Natural killer cell (primary cell): ENCODE measurements around the gene MGMT. TPM values are rescaled to one million over a fixed set of nuclear protein-coding genes. Genes with fewer than 3 reads are reported as not detected.

ENCODE experiments used
- ATAC-seq, 3 donors: fragments of 150-1000 bp in 2 of 3; fragments of 200-7000 bp in 1 of 3; cut with Tn5 transposase; 1 replicate in 1 of 3; 2 replicates in 2 of 3; pipeline ENCODE4 v1.10.0; 2021; ENCODE audit warnings: mild to moderate bottlenecking in 2 of 3, moderate library complexity in 2 of 3
- DNase-seq, 2 donors: peaks; one replicate each; pipeline versions ENCODE4 v3.0.0 to v3.0.0-alpha.2; 2013 to 2021; ENCODE audit warnings: mixed read lengths in 1 of 2
- H3K27ac ChIP-seq: one replicate; pipeline ENCODE4 v1.5.1; 2013; ENCODE audit warnings: mild to moderate bottlenecking, low read length
- H3K27me3 ChIP-seq: one replicate; pipeline ENCODE4 v1.6.1; 2013; ENCODE audit warnings: low read length; ENCODE audit not compliant: control insufficient read depth, insufficient read depth
- H3K36me3 ChIP-seq: one replicate; pipeline ENCODE4 v1.6.1; 2013; ENCODE audit warnings: low read length; ENCODE audit not compliant: control insufficient read depth, insufficient read depth
- H3K4me1 ChIP-seq: one replicate; pipeline ENCODE4 v1.6.1; 2013; ENCODE audit warnings: low read length; ENCODE audit not compliant: control insufficient read depth, insufficient read depth
- H3K4me3 ChIP-seq: one replicate; pipeline ENCODE4 v1.5.1; 2013; ENCODE audit warnings: low read length
- H3K9me3 ChIP-seq: one replicate; pipeline ENCODE4 v1.6.1; 2013; ENCODE audit warnings: low read length; ENCODE audit not compliant: control insufficient read depth, insufficient read depth
- H3K27ac Mint-ChIP-seq, 2 donors: one replicate each; pipeline ENCODE4 v1.8.0; 2022; ENCODE audit warnings: mild to moderate bottlenecking in 2 of 2, mixed read lengths in 2 of 2, moderate library complexity in 1 of 2
- H3K27me3 Mint-ChIP-seq, 2 donors: one replicate each; pipeline ENCODE4 v1.8.0; 2022; ENCODE audit warnings: low read depth in 2 of 2, mixed read lengths in 2 of 2
- H3K36me3 Mint-ChIP-seq: one replicate; pipeline ENCODE4 v1.8.0; 2022; ENCODE audit warnings: mixed read lengths
- H3K4me1 Mint-ChIP-seq, 2 donors: one replicate each; pipeline ENCODE4 v1.8.0; 2022; ENCODE audit warnings: mixed read lengths in 2 of 2
- H3K4me3 Mint-ChIP-seq: one replicate; pipeline ENCODE4 v1.8.0; 2022; ENCODE audit warnings: mild to moderate bottlenecking, moderate library complexity, mixed read lengths
- H3K9me3 Mint-ChIP-seq, 2 donors: one replicate each; pipeline ENCODE4 v1.8.0; 2022; ENCODE audit warnings: mixed read lengths in 2 of 2
- WGBS: methylation state at CpG from one replicate; pipeline ENCODE4 v1.1.7; 2013; ENCODE audit warnings: missing lambda C conversion rate; ENCODE audit not compliant: insufficient coverage; 5-methylcytosine and 5-hydroxymethylcytosine counted together
- intact Hi-C: fragments of 100-400 bp; cut with micrococcal nuclease; formaldehyde crosslinking; loops from one replicate; pipeline ENCODE4 v1.14.2; 2022
- total RNA-seq, 4 donors: library from RNA; stranded (reverse); fragments of 120-200 nt in 1 of 4; gene quantifications; one replicate each; pipeline versions ENCODE4 v1.2.3 to v1.2.4, GENCODE V29; 2013 to 2022
- TF ChIP-seq, protein P1 (sequence below): fragments of 200-600 bp; IDR thresholded peaks from one replicate; pipeline ENCODE4 v1.8.0; 2022; ENCODE audit warnings: antibody characterized with exemption

MGMT gene
- total RNA-seq, 3 donors from 2014 or later (not counting 1 experiment from before 2014, with no cell fraction given) = 16.5 to 19.7 (median 18.8) TPM

DNA sequence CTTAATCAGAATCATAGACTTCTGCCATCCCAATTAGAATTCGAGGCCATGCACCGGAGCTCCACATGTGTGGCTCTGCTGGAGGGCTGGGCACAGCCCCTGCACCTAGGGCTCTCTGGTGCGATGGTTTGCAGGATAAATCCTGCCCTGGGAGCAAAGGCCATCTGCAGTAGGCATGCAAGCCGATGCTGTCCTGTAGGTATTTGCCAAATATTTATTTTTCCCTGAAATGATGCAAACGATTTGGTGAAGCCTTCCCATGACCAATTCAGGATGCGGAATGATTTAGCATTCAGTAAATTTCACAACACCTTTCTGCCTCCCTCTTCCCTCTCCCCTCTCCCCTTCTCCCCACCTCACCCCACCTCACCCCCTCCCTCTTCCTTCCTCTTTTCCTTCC lies 326.4 kb downstream of the MGMT start:
- Mint-ChIP-seq H3K9me3 (peaks cover 0 to 3% of the 10 kb centered on the region in 2 donors), H3K4me1 (peaks cover 5 to 13% of the 10 kb centered on the region in 2 donors), H3K27me3 (peaks cover 0 to 9% of the 10 kb centered on the region in 2 donors), H3K4me3 (no peak overlapping the region), H3K27ac (no peak overlapping the region), H3K36me3 (no peaks in the 10 kb centered on the region)
- intact Hi-C loops = no loop called here
- 83% methylated on average over 6 of the region's 6 CpGs for WGBS
- no peak overlapping the region for H3K27ac ChIP-seq
- H3K36me3 ChIP-seq = no peaks in the 10 kb centered on the region
- no peak overlapping the region for H3K4me3 ChIP-seq
- peaks cover 14% of the 10 kb centered on the region for H3K9me3 ChIP-seq
- DNase-seq (no peak), ATAC-seq (no peak)
- no peaks in the 10 kb centered on the region for H3K4me1 ChIP-seq
- TF ChIP-seq, protein P1, sequence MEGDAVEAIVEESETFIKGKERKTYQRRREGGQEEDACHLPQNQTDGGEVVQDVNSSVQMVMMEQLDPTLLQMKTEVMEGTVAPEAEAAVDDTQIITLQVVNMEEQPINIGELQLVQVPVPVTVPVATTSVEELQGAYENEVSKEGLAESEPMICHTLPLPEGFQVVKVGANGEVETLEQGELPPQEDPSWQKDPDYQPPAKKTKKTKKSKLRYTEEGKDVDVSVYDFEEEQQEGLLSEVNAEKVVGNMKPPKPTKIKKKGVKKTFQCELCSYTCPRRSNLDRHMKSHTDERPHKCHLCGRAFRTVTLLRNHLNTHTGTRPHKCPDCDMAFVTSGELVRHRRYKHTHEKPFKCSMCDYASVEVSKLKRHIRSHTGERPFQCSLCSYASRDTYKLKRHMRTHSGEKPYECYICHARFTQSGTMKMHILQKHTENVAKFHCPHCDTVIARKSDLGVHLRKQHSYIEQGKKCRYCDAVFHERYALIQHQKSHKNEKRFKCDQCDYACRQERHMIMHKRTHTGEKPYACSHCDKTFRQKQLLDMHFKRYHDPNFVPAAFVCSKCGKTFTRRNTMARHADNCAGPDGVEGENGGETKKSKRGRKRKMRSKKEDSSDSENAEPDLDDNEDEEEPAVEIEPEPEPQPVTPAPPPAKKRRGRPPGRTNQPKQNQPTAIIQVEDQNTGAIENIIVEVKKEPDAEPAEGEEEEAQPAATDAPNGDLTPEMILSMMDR = no peak
- H3K27me3 ChIP-seq = no peaks in the 10 kb centered on the region

DNA sequence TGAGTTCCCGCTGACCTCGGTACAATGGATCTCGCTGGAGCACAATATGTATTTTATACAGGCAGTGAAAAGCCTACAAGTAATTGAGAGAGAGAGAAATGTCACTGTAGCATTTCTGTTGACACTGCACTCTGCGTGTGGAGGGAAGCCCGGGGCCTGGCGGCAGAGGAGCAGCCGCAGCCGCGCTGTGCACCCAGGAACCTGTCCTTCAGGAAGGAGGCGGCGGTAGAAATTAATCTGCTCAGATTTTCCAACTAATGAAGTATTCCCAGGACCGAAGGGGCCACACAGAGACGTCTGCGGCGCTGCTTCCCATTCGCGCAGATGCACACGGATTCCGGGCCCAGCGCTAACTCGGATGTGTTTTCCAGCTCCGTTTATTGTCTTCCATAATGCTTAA lies 327.0 kb downstream of the MGMT start:
- Histone ChIP-seq H3K9me3 (peaks cover 14% of the 10 kb centered on the region), H3K4me3 (no peak overlapping the region), H3K36me3 (no peaks in the 10 kb centered on the region), H3K27me3 (no peaks in the 10 kb centered on the region), H3K27ac (no peak overlapping the region), H3K4me1 (no peaks in the 10 kb centered on the region)
- Mint-ChIP-seq H3K4me3 (no peak overlapping the region), H3K27me3 (peaks cover 0 to 9% of the 10 kb centered on the region in 2 donors), H3K36me3 (no peaks in the 10 kb centered on the region), H3K4me1 (peaks cover 5 to 13% of the 10 kb centered on the region in 2 donors), H3K27ac (no peak overlapping the region), H3K9me3 (peaks cover 0 to 3% of the 10 kb centered on the region in 2 donors)
- intact Hi-C loops = no loop called here
- no peak for DNase-seq
- TF ChIP-seq, protein P1 = no peak
- ATAC-seq = no peak
- 96% methylated on average over 22 of the region's 22 CpGs for WGBS

DNA sequence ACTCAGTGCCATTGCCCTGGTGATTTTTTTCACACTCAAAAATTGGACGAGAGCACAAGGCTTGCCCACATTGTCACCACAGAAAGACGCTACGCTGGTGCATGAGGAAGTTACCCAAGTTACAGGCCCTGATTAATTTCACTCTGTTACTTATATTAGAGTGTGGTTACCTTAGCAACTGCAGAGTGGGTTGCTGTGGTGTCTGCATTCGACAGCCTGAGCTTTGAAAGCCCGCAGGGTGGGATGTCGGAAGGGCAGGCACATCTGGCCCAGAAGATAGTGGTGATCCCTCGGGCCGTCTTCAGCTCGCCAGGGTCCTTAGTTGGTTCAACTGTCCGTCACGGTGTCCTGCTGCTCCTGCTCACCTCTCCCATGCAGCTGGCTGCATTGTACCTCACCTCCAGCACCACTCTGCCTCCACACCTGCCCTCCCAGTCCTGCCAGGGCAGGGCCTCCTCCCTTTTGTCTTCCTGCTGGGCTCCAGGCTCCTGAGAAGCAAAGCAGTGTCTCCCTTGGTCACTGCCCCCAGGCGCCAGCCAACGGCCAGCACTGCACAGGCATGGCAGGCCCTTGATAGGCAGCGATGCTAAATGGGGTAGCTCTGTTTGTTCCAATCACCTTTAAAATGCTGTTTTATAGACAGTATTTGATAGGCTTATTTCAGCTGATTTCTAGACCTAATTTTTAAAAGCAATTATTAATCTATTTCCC lies 329.8 kb downstream of the MGMT start:
- intact Hi-C loops = no loop called here
- Mint-ChIP-seq H3K9me3 (peaks cover 0 to 3% of the 10 kb centered on the region in 2 donors), H3K4me1 (peaks cover 5 to 13% of the 10 kb centered on the region in 2 donors), H3K27ac (no peak overlapping the region), H3K4me3 (no peak overlapping the region), H3K27me3 (peaks cover 0 to 17% of the 10 kb centered on the region in 2 donors), H3K36me3 (no peaks in the 10 kb centered on the region)
- H3K27me3 ChIP-seq = no peaks in the 10 kb centered on the region
- TF ChIP-seq, protein P1 = no peak
- no peaks in the 10 kb centered on the region for H3K4me1 ChIP-seq
- ATAC-seq (peak in 1 of 3 donors; percentile 46), DNase-seq (no peak)
- H3K27ac ChIP-seq = no peak overlapping the region
- no peak overlapping the region for H3K4me3 ChIP-seq
- WGBS = 17% methylated on average over 13 of the region's 14 CpGs
- no peaks in the 10 kb centered on the region for H3K36me3 ChIP-seq
- H3K9me3 ChIP-seq = peaks cover 13% of the 10 kb centered on the region
